ENCODE results near the gene ISM1. TPM values are rescaled to one million over a fixed set of nuclear protein-coding genes. Genes with fewer than 3 reads are reported as not detected.

Gene ISM1
- total RNA-seq, 2 donors from 2014 or later = not detected

- no peaks in the 10 kb centered on the region for H3K4me1 Mint-ChIP-seq (ENCODE audit: low read depth in 2 of 2)
- H3K27me3 Mint-ChIP-seq = peaks cover 7 to 8% of the 10 kb centered on the region in 2 donors
- DNase-seq (ENCODE audit: low spot score) (no peak), ATAC-seq (no peak)
- no peak overlapping the region for H3K27ac Mint-ChIP-seq
- H3K36me3 Mint-ChIP-seq = no peaks in the 10 kb centered on the region
- no peak overlapping the region for H3K4me3 Mint-ChIP-seq
- no peaks in the 10 kb centered on the region for H3K9me3 Mint-ChIP-seq
These were observed 68.0 kb downstream of the ISM1 start for GRCh38 chr20:13289031-13289430.

GRCh38 chr20:13290724-13291123, 69.7 kb downstream of the ISM1 start:
- no peaks in the 10 kb centered on the region for H3K9me3 Mint-ChIP-seq
- H3K4me3 Mint-ChIP-seq = no peak overlapping the region
- H3K27ac Mint-ChIP-seq = no peak overlapping the region
- ATAC-seq (no peak), DNase-seq (ENCODE audit: low spot score) (no peak)
- H3K36me3 Mint-ChIP-seq = no peaks in the 10 kb centered on the region
- no peaks in the 10 kb centered on the region for H3K4me1 Mint-ChIP-seq (ENCODE audit: low read depth in 2 of 2)
- H3K27me3 Mint-ChIP-seq = peaks cover 8 to 11% of the 10 kb centered on the region in 2 donors

DNA sequence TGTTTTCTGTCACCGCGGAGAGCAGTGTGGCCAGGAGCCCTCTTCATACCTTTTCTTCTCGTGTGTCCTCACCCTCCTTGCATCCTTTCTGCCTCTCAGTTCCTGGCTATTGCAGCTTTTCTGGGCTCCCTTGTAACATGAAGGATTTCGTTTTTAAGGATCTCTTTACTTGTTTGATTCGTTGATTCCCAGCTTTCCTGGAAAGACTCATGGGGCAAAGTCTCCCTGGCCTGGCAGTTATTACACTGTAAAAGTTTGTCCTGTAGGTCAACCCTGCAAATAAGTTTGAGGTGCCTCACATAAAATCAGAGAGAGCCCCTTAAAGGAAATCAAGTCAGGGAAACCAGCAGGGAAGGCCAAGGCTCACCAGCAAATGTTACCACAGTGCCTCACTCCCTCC, 70.1 kb downstream of the ISM1 start:
- no peak overlapping the region for H3K4me3 Mint-ChIP-seq
- no peaks in the 10 kb centered on the region for H3K36me3 Mint-ChIP-seq
- H3K27me3 Mint-ChIP-seq = peaks cover 8 to 11% of the 10 kb centered on the region in 2 donors

DNA sequence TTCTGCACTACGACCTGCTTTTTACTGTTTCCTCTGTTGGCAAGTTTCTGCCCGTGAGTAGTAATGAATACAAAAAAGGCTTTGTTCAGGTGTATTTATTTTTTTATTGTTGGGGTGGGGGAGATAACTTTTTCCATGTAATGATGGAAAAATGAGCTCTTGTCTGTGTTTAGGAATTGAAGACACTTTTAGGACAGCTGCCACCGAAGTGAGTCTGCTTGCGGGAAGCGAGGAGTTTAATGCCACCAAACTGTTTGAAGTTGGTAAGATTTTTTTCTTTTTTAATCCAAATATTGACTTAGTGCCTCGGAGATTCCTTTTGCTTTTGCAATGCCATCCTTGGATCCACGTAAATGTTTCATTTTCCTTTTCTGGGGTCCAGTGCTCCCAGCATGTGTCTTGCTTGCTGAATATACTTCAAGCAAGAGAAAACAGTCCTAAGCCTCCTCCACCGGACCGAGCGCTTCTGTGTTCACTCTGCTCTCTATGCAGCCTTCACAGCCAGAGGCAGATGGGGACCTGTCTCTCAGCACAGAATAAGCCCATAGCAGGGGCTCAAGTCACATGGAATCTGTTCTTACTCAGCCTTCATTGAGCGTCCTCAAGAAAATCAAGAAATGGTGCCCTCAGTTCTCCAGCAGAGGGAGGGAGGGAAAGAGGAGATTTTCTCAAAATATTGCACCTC, 71.3 kb downstream of the ISM1 start:
- Mint-ChIP-seq H3K4me1 (ENCODE audit: low read depth in 2 of 2) (no peaks in the 10 kb centered on the region), H3K27me3 (peaks cover 8 to 11% of the 10 kb centered on the region in 2 donors), H3K27ac (no peak overlapping the region), H3K36me3 (no peaks in the 10 kb centered on the region), H3K4me3 (no peak overlapping the region), H3K9me3 (no peaks in the 10 kb centered on the region)
- no peak for ATAC-seq
- DNase-seq (ENCODE audit: low spot score) = no peak

More for the DNA sequence above, 70.1 kb downstream of the ISM1 start:
- ATAC-seq (no peak), DNase-seq (ENCODE audit: low spot score) (no peak)
- Mint-ChIP-seq H3K9me3 (no peaks in the 10 kb centered on the region), H3K27ac (no peak overlapping the region), H3K4me1 (ENCODE audit: low read depth in 2 of 2) (no peaks in the 10 kb centered on the region)

- Mint-ChIP-seq H3K27ac (no peak overlapping the region), H3K27me3 (peaks cover 8 to 9% of the 10 kb centered on the region in 2 donors), H3K9me3 (no peaks in the 10 kb centered on the region), H3K4me1 (ENCODE audit: low read depth in 2 of 2) (no peaks in the 10 kb centered on the region), H3K36me3 (no peaks in the 10 kb centered on the region), H3K4me3 (no peak overlapping the region)
- DNase-seq (ENCODE audit: low spot score) (no peak), ATAC-seq (no peak)
These were observed 73.4 kb downstream of the ISM1 start for GRCh38 chr20:13294522-13294921.

- Mint-ChIP-seq H3K27ac (no peak overlapping the region), H3K9me3 (no peaks in the 10 kb centered on the region), H3K27me3 (peaks cover 0 to 5% of the 10 kb centered on the region in 2 donors)
These were observed 74.6 kb downstream of the ISM1 start for GRCh38 chr20:13295637-13296036.

GRCh38 chr20:13296070-13296469, 75.0 kb downstream of the ISM1 start:
- peaks cover 0 to 5% of the 10 kb centered on the region in 2 donors for H3K27me3 Mint-ChIP-seq
- no peak overlapping the region for H3K27ac Mint-ChIP-seq
- no peak overlapping the region for H3K4me3 Mint-ChIP-seq
- no peak for DNase-seq (ENCODE audit: low spot score)
- H3K9me3 Mint-ChIP-seq = no peaks in the 10 kb centered on the region
- no peak for ATAC-seq
- no peaks in the 10 kb centered on the region for H3K36me3 Mint-ChIP-seq
- no peaks in the 10 kb centered on the region for H3K4me1 Mint-ChIP-seq (ENCODE audit: low read depth in 2 of 2)

More at GRCh38 chr20:13295637-13296036, 74.6 kb downstream of the ISM1 start:
- no peaks in the 10 kb centered on the region for H3K36me3 Mint-ChIP-seq
- H3K4me1 Mint-ChIP-seq (ENCODE audit: low read depth in 2 of 2) = no peaks in the 10 kb centered on the region
- ATAC-seq (no peak), DNase-seq (ENCODE audit: low spot score) (no peak)
- H3K4me3 Mint-ChIP-seq = no peak overlapping the region

GRCh38 chr20:13297147-13297899, 76.2 kb downstream of the ISM1 start:
- Mint-ChIP-seq H3K27me3 (peaks cover 0 to 5% of the 10 kb centered on the region in 2 donors), H3K27ac (no peak overlapping the region), H3K4me3 (no peak overlapping the region), H3K36me3 (no peaks in the 10 kb centered on the region), H3K4me1 (ENCODE audit: low read depth in 2 of 2) (no peaks in the 10 kb centered on the region), H3K9me3 (no peaks in the 10 kb centered on the region)
- ATAC-seq = no peak
- DNase-seq (ENCODE audit: low spot score) = no peak

GRCh38 chr20:13298692-13299373, 77.8 kb downstream of the ISM1 start:
- Mint-ChIP-seq H3K4me3 (no peak overlapping the region), H3K4me1 (ENCODE audit: low read depth in 2 of 2) (no peaks in the 10 kb centered on the region), H3K27me3 (peaks cover 0 to 5% of the 10 kb centered on the region in 2 donors), H3K27ac (no peak overlapping the region), H3K36me3 (no peaks in the 10 kb centered on the region), H3K9me3 (no peaks in the 10 kb centered on the region)
- ATAC-seq (peak in 1 of 2 donors; percentile 4), DNase-seq (ENCODE audit: low spot score) (no peak)

DNA sequence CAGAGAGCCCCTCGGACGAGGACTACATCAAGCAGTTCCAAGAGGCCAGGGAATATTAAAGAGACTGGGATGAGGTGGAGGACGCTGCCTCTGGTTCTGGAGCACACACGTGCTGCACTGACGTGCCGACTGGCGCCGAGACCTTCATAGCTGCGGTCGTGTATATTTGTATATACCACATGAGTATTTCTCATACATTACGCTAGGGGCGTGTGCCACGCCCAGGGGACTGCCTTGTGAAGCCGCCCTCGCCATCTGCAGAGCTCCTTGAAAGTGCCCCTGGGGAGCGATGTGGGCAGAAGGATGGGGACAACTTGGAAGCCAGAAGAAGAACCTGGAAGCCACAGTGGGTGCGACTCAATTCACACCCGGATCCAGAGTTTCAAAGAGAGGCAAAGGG, 78.3 kb downstream of the ISM1 start:
- DNase-seq (ENCODE audit: low spot score) = no peak
- ATAC-seq = peak in 1 of 2 donors; percentile 7
- H3K4me1 Mint-ChIP-seq (ENCODE audit: low read depth in 2 of 2) = no peaks in the 10 kb centered on the region
- no peaks in the 10 kb centered on the region for H3K9me3 Mint-ChIP-seq
- H3K4me3 Mint-ChIP-seq = no peak overlapping the region
- H3K36me3 Mint-ChIP-seq = no peaks in the 10 kb centered on the region
- no peak overlapping the region for H3K27ac Mint-ChIP-seq
- peaks cover 0 to 5% of the 10 kb centered on the region in 2 donors for H3K27me3 Mint-ChIP-seq

DNA sequence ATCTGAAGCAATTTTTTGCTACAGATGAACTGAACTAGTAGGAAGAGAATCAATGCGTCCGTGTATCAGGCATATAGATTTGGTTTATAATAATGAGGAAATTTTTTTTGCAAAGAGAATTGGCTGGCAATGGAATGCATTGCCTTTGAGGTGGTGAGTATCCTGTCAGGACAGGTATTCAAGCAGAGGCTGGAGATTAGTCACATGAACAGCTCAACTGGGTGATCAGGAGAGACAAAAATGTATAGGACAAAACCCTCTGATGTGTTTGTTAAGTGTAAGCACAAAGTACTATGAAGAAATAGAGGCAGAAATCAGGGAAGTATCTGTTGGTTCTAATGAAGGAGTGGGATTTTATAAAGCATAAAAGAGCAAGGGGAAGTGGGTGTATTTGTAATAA, 80.5 kb downstream of the ISM1 start:
- H3K27ac Mint-ChIP-seq = no peak overlapping the region
- DNase-seq (ENCODE audit: low spot score) (no peak), ATAC-seq (no peak)
- H3K9me3 Mint-ChIP-seq = no peaks in the 10 kb centered on the region
- no peak overlapping the region for H3K4me3 Mint-ChIP-seq
- H3K27me3 Mint-ChIP-seq = peaks cover 0 to 3% of the 10 kb centered on the region in 2 donors
- H3K36me3 Mint-ChIP-seq = no peaks in the 10 kb centered on the region
- H3K4me1 Mint-ChIP-seq (ENCODE audit: low read depth in 2 of 2) = no peaks in the 10 kb centered on the region

DNA sequence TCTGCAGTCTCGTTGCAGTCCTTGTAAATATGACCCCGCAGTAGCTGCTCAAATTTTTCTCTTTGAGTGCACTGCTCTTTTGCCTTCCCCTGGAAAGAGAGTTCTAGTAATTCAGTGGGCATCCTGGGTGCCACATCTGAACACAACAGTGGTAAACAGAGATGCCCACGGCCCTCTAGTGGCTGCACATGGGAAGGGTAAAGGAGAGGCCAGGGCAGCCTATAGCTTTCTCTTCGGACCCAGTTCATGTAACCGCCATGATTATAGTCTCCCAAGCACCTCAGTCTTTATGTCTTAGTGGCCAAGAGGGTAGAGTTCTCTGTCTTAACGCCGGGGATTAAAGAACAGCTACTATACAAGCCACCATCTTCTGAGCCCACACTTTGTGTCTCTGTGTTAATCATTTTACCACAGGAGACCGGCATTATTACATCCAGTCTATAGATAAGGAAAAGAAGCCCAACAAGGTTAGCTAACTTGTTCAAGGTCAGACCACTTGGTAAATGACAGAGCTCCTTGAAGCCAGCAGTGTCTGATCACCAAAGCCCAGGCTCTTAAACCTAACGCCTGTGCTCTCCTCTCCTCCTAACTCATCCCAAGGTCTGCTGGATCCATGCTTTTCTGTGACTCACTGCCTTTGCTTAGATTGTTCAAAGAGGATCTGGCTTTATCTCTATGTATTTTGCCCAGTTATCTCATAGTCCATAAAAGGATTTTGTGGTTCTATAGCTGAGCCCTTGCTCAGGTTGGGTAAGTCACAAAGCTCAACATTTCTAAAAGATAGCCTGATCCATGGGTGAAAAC, 81.8 kb downstream of the ISM1 start:
- no peak for DNase-seq (ENCODE audit: low spot score)
- H3K27ac Mint-ChIP-seq = no peak overlapping the region
- H3K27me3 Mint-ChIP-seq = peaks cover 0 to 5% of the 10 kb centered on the region in 2 donors
- no peaks in the 10 kb centered on the region for H3K9me3 Mint-ChIP-seq
- H3K4me1 Mint-ChIP-seq (ENCODE audit: low read depth in 2 of 2) = no peaks in the 10 kb centered on the region
- H3K36me3 Mint-ChIP-seq = no peaks in the 10 kb centered on the region
- H3K4me3 Mint-ChIP-seq = no peak overlapping the region
- ATAC-seq = peak; percentile 37 to 60

DNA sequence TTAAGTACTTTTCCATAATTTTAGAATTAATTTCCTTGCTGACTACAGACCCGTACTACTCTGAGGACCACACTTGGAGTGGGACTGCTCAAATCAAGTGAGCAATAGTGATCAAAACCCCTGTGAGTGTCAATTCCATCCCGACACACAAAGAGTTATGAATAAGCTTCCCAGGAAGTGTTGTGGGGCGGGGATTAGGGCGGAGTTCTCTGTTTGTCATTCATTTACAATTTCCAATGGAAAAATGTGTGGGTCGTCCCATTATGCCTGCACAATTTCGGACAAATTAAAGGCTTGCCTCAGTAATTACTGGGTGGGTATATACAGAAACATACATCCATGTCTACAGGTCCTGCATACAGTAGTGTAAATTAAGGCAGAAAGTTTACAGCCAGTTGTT, 84.2 kb downstream of the ISM1 start:
- no peak for DNase-seq (ENCODE audit: low spot score)
- peaks cover 8 to 11% of the 10 kb centered on the region in 2 donors for H3K27me3 Mint-ChIP-seq
- no peaks in the 10 kb centered on the region for H3K36me3 Mint-ChIP-seq
- no peak overlapping the region for H3K4me3 Mint-ChIP-seq
- no peak overlapping the region for H3K27ac Mint-ChIP-seq
- no peaks in the 10 kb centered on the region for H3K9me3 Mint-ChIP-seq
- H3K4me1 Mint-ChIP-seq (ENCODE audit: low read depth in 2 of 2) = no peaks in the 10 kb centered on the region
- no peak for ATAC-seq

Data from natural killer cell treated with Interleukin-12 subunit alpha and Interleukin-12 subunit beta and Interleukin-15 and Interleukin-18, amount 100 ng/mL, for 72 hours (primary cell).